Right lobe of liver (tissue), 6 donors: ENCODE data around the gene CAMTA1. TPM values are rescaled to one million over a fixed set of nuclear protein-coding genes. Genes with fewer than 3 reads are reported as not detected.

Experiments
- ATAC-seq, 4 donors: fragments of 200-7000 bp; cut with Tn5 transposase; one replicate each; pipeline ENCODE4 v1.9.1; 2020; ENCODE audit warnings: mild to moderate bottlenecking in 4 of 4, moderate library complexity in 4 of 4
- DNase-seq, 3 donors: peaks; one replicate each; pipeline ENCODE4 v3.0.0-alpha.2; 2020
- H3K27ac ChIP-seq, 3 donors: fragments of 200-600 bp; one replicate each; pipeline ENCODE4 v1.8.0; 2022
- H3K27me3 ChIP-seq, 2 donors: fragments of 200-600 bp; one replicate each; pipeline ENCODE4 v1.8.0; 2022
- H3K36me3 ChIP-seq, 4 donors: fragments of 200-600 bp; sonication (generic) in 1 of 4; one replicate each; pipeline versions ENCODE4 v1.5.1 to v1.8.0; 2017 to 2022; ENCODE audit warnings: control low read depth in 1 of 4
- H3K4me1 ChIP-seq, 4 donors: fragments of 200-600 bp; sonication (generic) in 1 of 4; one replicate each; pipeline versions ENCODE4 v1.5.1 to v1.8.0; 2017 to 2022; ENCODE audit warnings: control low read depth in 1 of 4
- H3K4me3 ChIP-seq, 3 donors: fragments of 200-600 bp; one replicate each; pipeline ENCODE4 v1.8.0; 2022
- H3K9me3 ChIP-seq, 4 donors: fragments of 200-600 bp; sonication (generic) in 1 of 4; one replicate each; pipeline versions ENCODE4 v1.5.1 to v1.8.0; 2017 to 2022; ENCODE audit warnings: control low read depth in 1 of 4
- POLR2A ChIP-seq: fragments of 450-650 bp; IDR thresholded peaks from one replicate; pipeline ENCODE4 v1.6.1; 2017; ENCODE audit warnings: antibody characterized with exemption, mild to moderate bottlenecking
- WGBS: methylation state at CpG from one replicate; pipeline ENCODE4 v1.1.6; 2018; ENCODE audit warnings: low coverage, low lambda C conversion rate; ENCODE audit not compliant: insufficient coverage; ENCODE audit errors: missing lambda C conversion rate; 5-methylcytosine and 5-hydroxymethylcytosine counted together
- intact Hi-C, 2 donors: fragments of 100-400 bp; cut with DNase I; formaldehyde crosslinking; loops; one replicate each; pipeline versions ENCODE4 v1.11.2 to v1.14.1; 2022
- total RNA-seq, 6 experiments: library from RNA; depleted of rRNA in 2 of 6; stranded (reverse); fragments of >200 nt in 2 of 6; fragmentation: NEBNext Ultra II Directional in 3 of 6; extraction: Animal tissue kit (Norgen Biotek cat#: 25700) in 3 of 6; gene quantifications; one replicate each; pipeline versions ENCODE4 v1.1.0 to v1.2.4, GENCODE V29; 2016 to 2023
- TF ChIP-seq, protein P1 (sequence below), 4 donors: fragments of 200-600 bp in 3 of 4; fragments of 450-650 bp in 1 of 4; IDR thresholded peaks; one replicate each; pipeline versions ENCODE4 v1.5.1 to v1.8.0; 2016 to 2022; ENCODE audit warnings: antibody characterized with exemption in 4 of 4, mild to moderate bottlenecking in 2 of 4
- donor health status: DM: no; HTN: yes; CAD: no.
- donor health status: DM: no; HTN: no; CAD: no.
- donor health status: DM: no; HTN: no; CAD: no.
- donor health status: DM: no; HTN: yes; CAD: no.
- donor health status: DM: no; HTN: yes; CAD: no.

Gene CAMTA1
- total RNA-seq, 6 experiments from 2014 or later: 32.3 to 49.4 (median 37.2) TPM

DNA sequence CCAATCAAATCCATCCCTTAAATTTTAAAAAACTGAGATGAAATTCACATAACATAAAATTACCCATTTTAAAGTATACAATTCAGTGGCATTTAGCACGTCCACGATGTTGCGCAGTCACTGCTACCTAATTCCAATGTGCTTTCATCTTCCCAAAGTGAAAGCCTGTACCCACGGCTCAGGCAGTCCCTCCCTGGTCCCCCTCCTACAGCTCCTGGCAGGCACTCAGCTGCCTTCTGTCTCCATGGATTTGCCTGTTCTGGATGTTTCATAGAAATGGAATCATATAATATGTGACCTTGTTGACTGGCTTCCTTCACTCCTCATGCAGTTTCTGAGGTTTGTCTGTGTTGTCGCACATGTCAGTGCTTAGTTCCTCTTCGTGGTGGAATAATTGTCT, 386.3 kb downstream of the CAMTA1 start:
- TF ChIP-seq, protein P1, sequence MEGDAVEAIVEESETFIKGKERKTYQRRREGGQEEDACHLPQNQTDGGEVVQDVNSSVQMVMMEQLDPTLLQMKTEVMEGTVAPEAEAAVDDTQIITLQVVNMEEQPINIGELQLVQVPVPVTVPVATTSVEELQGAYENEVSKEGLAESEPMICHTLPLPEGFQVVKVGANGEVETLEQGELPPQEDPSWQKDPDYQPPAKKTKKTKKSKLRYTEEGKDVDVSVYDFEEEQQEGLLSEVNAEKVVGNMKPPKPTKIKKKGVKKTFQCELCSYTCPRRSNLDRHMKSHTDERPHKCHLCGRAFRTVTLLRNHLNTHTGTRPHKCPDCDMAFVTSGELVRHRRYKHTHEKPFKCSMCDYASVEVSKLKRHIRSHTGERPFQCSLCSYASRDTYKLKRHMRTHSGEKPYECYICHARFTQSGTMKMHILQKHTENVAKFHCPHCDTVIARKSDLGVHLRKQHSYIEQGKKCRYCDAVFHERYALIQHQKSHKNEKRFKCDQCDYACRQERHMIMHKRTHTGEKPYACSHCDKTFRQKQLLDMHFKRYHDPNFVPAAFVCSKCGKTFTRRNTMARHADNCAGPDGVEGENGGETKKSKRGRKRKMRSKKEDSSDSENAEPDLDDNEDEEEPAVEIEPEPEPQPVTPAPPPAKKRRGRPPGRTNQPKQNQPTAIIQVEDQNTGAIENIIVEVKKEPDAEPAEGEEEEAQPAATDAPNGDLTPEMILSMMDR (IDR thresholded peaks at IDR 0.05): no peak
- no peak for TF ChIP-seq POLR2A
- Histone ChIP-seq H3K27me3 (no peaks in the 10 kb centered on the region), H3K9me3 (no peaks in the 10 kb centered on the region), H3K4me1 (no peaks in the 10 kb centered on the region), H3K4me3 (no peak overlapping the region), H3K27ac (no peak overlapping the region), H3K36me3 (no peaks in the 10 kb centered on the region)
- no peak for ATAC-seq
- intact Hi-C loops: no loop called here
- no peak for DNase-seq
- WGBS: 67% methylated on average over 6 of the region's 6 CpGs

GRCh38 chr1:7172804-7173203, 387.6 kb downstream of the CAMTA1 start:
- WGBS: 68% methylated on average over 3 of the region's 14 CpGs

DNA sequence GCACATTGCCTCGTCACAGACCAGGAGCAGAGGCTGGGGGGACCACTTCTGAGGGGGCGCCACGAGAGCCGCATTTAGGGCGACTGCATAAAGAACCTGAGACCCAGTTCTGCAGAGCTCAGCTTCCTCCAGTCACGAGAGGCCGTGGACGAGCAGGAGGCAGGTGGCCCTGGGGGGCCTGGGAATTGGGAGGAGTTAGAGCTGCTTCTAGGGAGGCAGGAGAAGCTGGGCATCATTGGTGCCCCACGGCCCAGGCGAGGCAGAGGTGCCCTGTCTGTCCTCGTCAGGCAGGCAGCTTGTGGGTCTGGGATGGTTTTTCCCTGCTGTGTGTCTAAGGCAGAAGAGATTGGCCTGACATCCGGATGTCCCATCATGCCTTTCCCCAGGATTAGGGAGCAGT, 389.3 kb downstream of the CAMTA1 start:
- H3K27me3 ChIP-seq: no peaks in the 10 kb centered on the region
- DNase-seq: no peak
- TF ChIP-seq, protein P1 (IDR thresholded peaks at IDR 0.05): no peak
- no peak for TF ChIP-seq POLR2A
- intact Hi-C loops: no loop called here
- no peaks in the 10 kb centered on the region for H3K9me3 ChIP-seq
- H3K4me3 ChIP-seq: no peak overlapping the region
- H3K36me3 ChIP-seq: no peaks in the 10 kb centered on the region
- H3K27ac ChIP-seq: no peak overlapping the region
- no peaks in the 10 kb centered on the region for H3K4me1 ChIP-seq
- ATAC-seq: no peak
- 75% methylated on average over 11 of the region's 12 CpGs for WGBS

More at GRCh38 chr1:7172804-7173203, 387.6 kb downstream of the CAMTA1 start:
- DNase-seq: no peak
- no peak overlapping the region for H3K27ac ChIP-seq
- no peak overlapping the region for H3K4me3 ChIP-seq
- no peak for ATAC-seq
- no peak for TF ChIP-seq POLR2A
- TF ChIP-seq, protein P1 (IDR thresholded peaks at IDR 0.05): no peak
- no peaks in the 10 kb centered on the region for H3K9me3 ChIP-seq
- intact Hi-C loops: no loop called here
- H3K4me1 ChIP-seq: no peaks in the 10 kb centered on the region
- H3K36me3 ChIP-seq: no peaks in the 10 kb centered on the region
- no peaks in the 10 kb centered on the region for H3K27me3 ChIP-seq

GRCh38 chr1:7174980-7175906, 390.0 kb downstream of the CAMTA1 start:
- intact Hi-C loops: no loop called here
- DNase-seq: no peak
- H3K27me3 ChIP-seq: no peaks in the 10 kb centered on the region

More at GRCh38 chr1:7174980-7175906, 390.0 kb downstream of the CAMTA1 start:
- Histone ChIP-seq H3K4me3 (no peak overlapping the region), H3K4me1 (no peaks in the 10 kb centered on the region), H3K27ac (no peak overlapping the region), H3K9me3 (no peaks in the 10 kb centered on the region), H3K36me3 (no peaks in the 10 kb centered on the region)
- ATAC-seq: no peak
- no peak for TF ChIP-seq POLR2A
- TF ChIP-seq, protein P1 (IDR thresholded peaks at IDR 0.05): no peak
- WGBS: 74% methylated on average over 15 of the region's 15 CpGs
